Panc1 (cell line): ENCODE data around the gene GRAMD4.

Experiments
- POLR2AphosphoS5 ChIP-seq: IDR thresholded peaks from 2 replicates; pipeline ENCODE4 v1.6.1; 2012; ENCODE audit warnings: mild to moderate bottlenecking, low read depth, low read length, moderate library complexity
- SIN3A ChIP-seq: IDR thresholded peaks from 2 replicates; pipeline ENCODE4 v1.6.1; 2012; ENCODE audit warnings: low read depth, mild to moderate bottlenecking, low read length, moderate library complexity, borderline replicate concordance; ENCODE audit not compliant: insufficient read depth
- TCF7L2 ChIP-seq: IDR thresholded peaks from 2 replicates; pipeline ENCODE4 v1.6.1; 2011; ENCODE audit warnings: mild to moderate bottlenecking, low read depth, low read length, inconsistent platforms
- TF ChIP-seq, protein P1 (sequence below): fragments of 450-650 bp; IDR thresholded peaks from 2 replicates; pipeline ENCODE4 v1.5.1; 2017; ENCODE audit warnings: mild to moderate bottlenecking
- TF ChIP-seq, protein P2 (sequence below), 2 experiments: IDR thresholded peaks; 2 replicates each; pipeline ENCODE4 v1.6.1; 2011 to 2012; ENCODE audit warnings: low read depth in 2 of 2, control low read depth in 1 of 2, low read length in 1 of 2, mild to moderate bottlenecking in 1 of 2, moderate library complexity in 1 of 2; ENCODE audit not compliant: insufficient read depth in 1 of 2

DNA sequence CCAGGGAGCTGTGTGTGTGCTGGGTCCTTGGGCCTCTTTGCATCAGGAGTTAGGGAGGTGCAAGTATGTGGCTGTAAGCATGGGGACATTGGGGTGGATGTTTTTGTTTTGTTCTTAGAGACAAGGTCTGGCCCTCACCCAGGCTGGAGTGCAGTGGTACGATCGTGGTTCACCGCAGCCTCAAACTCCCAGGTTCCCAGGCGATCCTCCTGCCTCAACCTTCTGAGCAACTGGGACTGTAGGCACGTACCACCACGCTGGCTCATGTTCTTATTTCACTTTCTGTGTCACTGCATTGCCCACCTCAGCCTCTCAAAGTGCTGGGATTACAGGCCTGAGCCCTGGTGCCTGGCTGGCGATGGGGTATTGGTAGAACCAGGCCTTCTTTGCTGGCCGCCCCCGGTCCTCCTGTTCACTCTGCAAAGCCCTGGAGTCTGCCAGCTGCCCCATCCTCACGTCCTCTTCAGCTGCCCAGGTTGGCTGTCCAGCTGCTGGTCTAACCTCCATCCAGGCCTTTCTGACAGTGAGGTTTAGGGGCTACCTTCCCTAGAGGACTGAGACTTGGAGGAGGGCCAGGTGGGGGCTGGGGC, 851 bp upstream of the GRAMD4 start:
- TF ChIP-seq, protein P1, sequence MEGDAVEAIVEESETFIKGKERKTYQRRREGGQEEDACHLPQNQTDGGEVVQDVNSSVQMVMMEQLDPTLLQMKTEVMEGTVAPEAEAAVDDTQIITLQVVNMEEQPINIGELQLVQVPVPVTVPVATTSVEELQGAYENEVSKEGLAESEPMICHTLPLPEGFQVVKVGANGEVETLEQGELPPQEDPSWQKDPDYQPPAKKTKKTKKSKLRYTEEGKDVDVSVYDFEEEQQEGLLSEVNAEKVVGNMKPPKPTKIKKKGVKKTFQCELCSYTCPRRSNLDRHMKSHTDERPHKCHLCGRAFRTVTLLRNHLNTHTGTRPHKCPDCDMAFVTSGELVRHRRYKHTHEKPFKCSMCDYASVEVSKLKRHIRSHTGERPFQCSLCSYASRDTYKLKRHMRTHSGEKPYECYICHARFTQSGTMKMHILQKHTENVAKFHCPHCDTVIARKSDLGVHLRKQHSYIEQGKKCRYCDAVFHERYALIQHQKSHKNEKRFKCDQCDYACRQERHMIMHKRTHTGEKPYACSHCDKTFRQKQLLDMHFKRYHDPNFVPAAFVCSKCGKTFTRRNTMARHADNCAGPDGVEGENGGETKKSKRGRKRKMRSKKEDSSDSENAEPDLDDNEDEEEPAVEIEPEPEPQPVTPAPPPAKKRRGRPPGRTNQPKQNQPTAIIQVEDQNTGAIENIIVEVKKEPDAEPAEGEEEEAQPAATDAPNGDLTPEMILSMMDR = no peak
- TF ChIP-seq SIN3A (no peak), POLR2AphosphoS5 (no peak), TCF7L2 (no peak)
- TF ChIP-seq, protein P2, sequence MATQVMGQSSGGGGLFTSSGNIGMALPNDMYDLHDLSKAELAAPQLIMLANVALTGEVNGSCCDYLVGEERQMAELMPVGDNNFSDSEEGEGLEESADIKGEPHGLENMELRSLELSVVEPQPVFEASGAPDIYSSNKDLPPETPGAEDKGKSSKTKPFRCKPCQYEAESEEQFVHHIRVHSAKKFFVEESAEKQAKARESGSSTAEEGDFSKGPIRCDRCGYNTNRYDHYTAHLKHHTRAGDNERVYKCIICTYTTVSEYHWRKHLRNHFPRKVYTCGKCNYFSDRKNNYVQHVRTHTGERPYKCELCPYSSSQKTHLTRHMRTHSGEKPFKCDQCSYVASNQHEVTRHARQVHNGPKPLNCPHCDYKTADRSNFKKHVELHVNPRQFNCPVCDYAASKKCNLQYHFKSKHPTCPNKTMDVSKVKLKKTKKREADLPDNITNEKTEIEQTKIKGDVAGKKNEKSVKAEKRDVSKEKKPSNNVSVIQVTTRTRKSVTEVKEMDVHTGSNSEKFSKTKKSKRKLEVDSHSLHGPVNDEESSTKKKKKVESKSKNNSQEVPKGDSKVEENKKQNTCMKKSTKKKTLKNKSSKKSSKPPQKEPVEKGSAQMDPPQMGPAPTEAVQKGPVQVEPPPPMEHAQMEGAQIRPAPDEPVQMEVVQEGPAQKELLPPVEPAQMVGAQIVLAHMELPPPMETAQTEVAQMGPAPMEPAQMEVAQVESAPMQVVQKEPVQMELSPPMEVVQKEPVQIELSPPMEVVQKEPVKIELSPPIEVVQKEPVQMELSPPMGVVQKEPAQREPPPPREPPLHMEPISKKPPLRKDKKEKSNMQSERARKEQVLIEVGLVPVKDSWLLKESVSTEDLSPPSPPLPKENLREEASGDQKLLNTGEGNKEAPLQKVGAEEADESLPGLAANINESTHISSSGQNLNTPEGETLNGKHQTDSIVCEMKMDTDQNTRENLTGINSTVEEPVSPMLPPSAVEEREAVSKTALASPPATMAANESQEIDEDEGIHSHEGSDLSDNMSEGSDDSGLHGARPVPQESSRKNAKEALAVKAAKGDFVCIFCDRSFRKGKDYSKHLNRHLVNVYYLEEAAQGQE (IDR thresholded peaks at IDR 0.05; ENCODE audit: insufficient read depth in 1 of 2, low read depth in 2 of 2, low read length in 1 of 2) = no peak
